HepG2 (cell line): ENCODE measurements around the gene ANKRD11. TPM values are rescaled to one million over a fixed set of nuclear protein-coding genes. Genes with fewer than 3 reads are reported as not detected.
A peak's percentile ranks its signal among the peaks of the same experiment; 100 is the strongest.

Source experiments
- BRD4 ChIP-seq: sonication (generic); formaldehyde crosslinking; IDR thresholded peaks from 2 replicates; pipeline ENCODE4 v1.4.0; 2020; ENCODE audit warnings: missing genetic modification reagents
- KLF11 ChIP-seq: IDR thresholded peaks from 2 replicates; pipeline ENCODE4 v1.6.1; 2016; ENCODE audit warnings: missing compliant biosample characterization
- RNF2 ChIP-seq: fragments of 450-650 bp; conservative IDR thresholded peaks from 2 replicates; pipeline ENCODE4 v1.6.1; 2016; ENCODE audit warnings: low read depth
- U2AF2 ChIP-seq: fragments of 200-400 bp; formaldehyde crosslinking; IDR thresholded peaks from 2 replicates; pipeline ENCODE4 v1.6.1; 2017; ENCODE audit warnings: low read depth, mild to moderate bottlenecking, low read length
- ZNF24 ChIP-seq: fragments of 450-650 bp; IDR thresholded peaks from 2 replicates; pipeline ENCODE4 v1.6.1; 2017; ENCODE audit warnings: antibody characterized with exemption, mild to moderate bottlenecking
- ZNF432 ChIP-seq: sonication (generic); formaldehyde crosslinking; IDR thresholded peaks from 2 replicates; pipeline ENCODE4 v1.5.0; 2020; ENCODE audit warnings: missing genetic modification reagents, mild to moderate bottlenecking, borderline replicate concordance
- ZNF781 ChIP-seq: sonication (generic); formaldehyde crosslinking; IDR thresholded peaks from 2 replicates; pipeline ENCODE4 v1.5.1; 2020; ENCODE audit warnings: borderline replicate concordance, mild to moderate bottlenecking, missing genetic modification reagents; ENCODE audit errors: not compliant biosample characterization
- ZSCAN21 ChIP-seq: sonication (generic); formaldehyde crosslinking; IDR thresholded peaks from 2 replicates; pipeline ENCODE4 v1.8.0; 2022; ENCODE audit warnings: mild to moderate bottlenecking, missing genetic modification reagents, moderate library complexity, borderline replicate concordance
- ZSCAN30 ChIP-seq: sonication (generic); formaldehyde crosslinking; IDR thresholded peaks from 2 replicates; pipeline ENCODE4 v1.5.0; 2020; ENCODE audit warnings: mild to moderate bottlenecking, missing genetic modification reagents
- polyA plus RNA-seq, 8 experiments: library from polyadenylated mRNA; depleted of rRNA in 3 of 8; stranded (reverse) in 7 of 8; unstranded in 1 of 8; fragments of >200 nt; fragmentation: Illumina TruSeq in 4 of 8; extraction: Trizol in 4 of 8; gene quantifications; 2 replicates each; pipeline versions ENCODE4 v1.2.1 to v1.2.3, GENCODE V29; 2011 to 2016; ENCODE audit warnings: low read depth in 4 of 8, missing spikeins in 1 of 8, mixed read lengths in 1 of 8; ENCODE audit not compliant: insufficient read depth in 1 of 8
- total RNA-seq, 5 experiments: library from RNA; depleted of rRNA; stranded (reverse); fragments of >200 nt; fragmentation: Illumina TruSeq; extraction: Trizol; gene quantifications; 2 replicates each; pipeline ENCODE4 v1.2.3, GENCODE V29; 2016; ENCODE audit warnings: low read depth in 1 of 5
- TF ChIP-seq, protein P1 (sequence below): sonication (generic); formaldehyde crosslinking; IDR thresholded peaks from 2 replicates; pipeline ENCODE4 v1.4.0; 2020; ENCODE audit warnings: missing genetic modification reagents
- TF ChIP-seq, protein P2 (sequence below): sonication (generic); formaldehyde crosslinking; IDR thresholded peaks from 2 replicates; pipeline ENCODE4 v1.8.1; 2023; ENCODE audit warnings: mild to moderate bottlenecking, moderate library complexity, missing genetic modification reagents
- TF ChIP-seq, protein P3 (sequence below): sonication (generic); formaldehyde crosslinking; IDR thresholded peaks from 2 replicates; pipeline ENCODE4 v1.4.0; 2020; ENCODE audit warnings: missing genetic modification reagents
- TF ChIP-seq, protein P4 (sequence below): sonication (generic); formaldehyde crosslinking; IDR thresholded peaks from 2 replicates; pipeline ENCODE4 v1.5.1; 2020; ENCODE audit warnings: missing genetic modification reagents, mild to moderate bottlenecking, borderline replicate concordance
- TF ChIP-seq, protein P5 (sequence below): IDR thresholded peaks from 2 replicates; pipeline ENCODE4 v1.6.1; 2016; ENCODE audit warnings: mild to moderate bottlenecking, missing biosample characterization, missing genetic modification reagents
- TF ChIP-seq, protein P6 (sequence below): sonication (generic); formaldehyde crosslinking; IDR thresholded peaks from 2 replicates; pipeline ENCODE4 v1.4.0; 2020; ENCODE audit warnings: missing genetic modification reagents
- TF ChIP-seq, protein P7 (sequence below): sonication (generic); formaldehyde crosslinking; IDR thresholded peaks from 2 replicates; pipeline ENCODE4 v1.4.0; 2020; ENCODE audit warnings: mild to moderate bottlenecking, missing genetic modification reagents

Gene ANKRD11
- total and polyA plus RNA-seq, 2 of the 13 experiments (the other 11 are each of a cell fraction or from before 2014, with no cell fraction given) = 21.4 to 38.4 TPM

DNA sequence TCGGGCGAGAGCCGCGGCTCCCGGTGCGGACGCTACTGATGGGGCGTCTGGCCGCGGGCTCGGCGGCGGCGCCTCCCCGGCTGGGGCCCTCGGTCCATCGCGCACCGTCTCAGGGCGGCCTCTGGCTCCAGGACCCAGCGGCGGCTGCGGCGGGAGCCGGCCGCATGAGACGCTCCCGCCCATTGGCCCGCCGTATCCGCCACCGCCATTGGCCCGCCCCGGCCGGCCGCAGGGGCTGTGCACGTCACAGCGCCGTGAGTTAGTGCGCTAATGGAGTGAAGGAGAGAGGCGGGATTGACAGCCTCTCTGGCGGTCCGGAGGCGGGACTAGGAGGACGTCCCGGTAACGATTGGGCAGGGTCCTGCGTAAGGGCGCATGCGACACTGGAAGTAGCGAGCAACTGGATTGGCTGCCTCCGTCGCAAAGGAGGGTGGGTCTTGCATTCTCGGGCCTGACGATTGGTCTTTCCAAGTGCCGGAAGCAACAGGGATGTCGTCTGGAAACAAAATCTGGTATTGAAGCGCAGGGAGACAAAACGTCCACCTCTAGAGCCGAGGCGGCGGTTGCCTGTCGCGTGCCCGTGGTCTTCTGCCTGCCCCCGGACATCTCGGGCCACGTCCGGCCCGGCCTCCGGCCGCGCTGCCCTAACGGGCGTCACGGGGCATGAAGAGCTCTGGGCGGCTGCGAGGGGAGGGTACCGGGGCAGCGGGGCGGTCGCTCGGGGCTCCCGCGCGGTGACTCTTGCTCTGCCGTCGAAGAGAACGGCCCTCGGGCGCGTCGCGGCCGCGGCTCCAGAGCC is at the start of gene ANKRD11 (continued):
- TF ChIP-seq, protein P1, sequence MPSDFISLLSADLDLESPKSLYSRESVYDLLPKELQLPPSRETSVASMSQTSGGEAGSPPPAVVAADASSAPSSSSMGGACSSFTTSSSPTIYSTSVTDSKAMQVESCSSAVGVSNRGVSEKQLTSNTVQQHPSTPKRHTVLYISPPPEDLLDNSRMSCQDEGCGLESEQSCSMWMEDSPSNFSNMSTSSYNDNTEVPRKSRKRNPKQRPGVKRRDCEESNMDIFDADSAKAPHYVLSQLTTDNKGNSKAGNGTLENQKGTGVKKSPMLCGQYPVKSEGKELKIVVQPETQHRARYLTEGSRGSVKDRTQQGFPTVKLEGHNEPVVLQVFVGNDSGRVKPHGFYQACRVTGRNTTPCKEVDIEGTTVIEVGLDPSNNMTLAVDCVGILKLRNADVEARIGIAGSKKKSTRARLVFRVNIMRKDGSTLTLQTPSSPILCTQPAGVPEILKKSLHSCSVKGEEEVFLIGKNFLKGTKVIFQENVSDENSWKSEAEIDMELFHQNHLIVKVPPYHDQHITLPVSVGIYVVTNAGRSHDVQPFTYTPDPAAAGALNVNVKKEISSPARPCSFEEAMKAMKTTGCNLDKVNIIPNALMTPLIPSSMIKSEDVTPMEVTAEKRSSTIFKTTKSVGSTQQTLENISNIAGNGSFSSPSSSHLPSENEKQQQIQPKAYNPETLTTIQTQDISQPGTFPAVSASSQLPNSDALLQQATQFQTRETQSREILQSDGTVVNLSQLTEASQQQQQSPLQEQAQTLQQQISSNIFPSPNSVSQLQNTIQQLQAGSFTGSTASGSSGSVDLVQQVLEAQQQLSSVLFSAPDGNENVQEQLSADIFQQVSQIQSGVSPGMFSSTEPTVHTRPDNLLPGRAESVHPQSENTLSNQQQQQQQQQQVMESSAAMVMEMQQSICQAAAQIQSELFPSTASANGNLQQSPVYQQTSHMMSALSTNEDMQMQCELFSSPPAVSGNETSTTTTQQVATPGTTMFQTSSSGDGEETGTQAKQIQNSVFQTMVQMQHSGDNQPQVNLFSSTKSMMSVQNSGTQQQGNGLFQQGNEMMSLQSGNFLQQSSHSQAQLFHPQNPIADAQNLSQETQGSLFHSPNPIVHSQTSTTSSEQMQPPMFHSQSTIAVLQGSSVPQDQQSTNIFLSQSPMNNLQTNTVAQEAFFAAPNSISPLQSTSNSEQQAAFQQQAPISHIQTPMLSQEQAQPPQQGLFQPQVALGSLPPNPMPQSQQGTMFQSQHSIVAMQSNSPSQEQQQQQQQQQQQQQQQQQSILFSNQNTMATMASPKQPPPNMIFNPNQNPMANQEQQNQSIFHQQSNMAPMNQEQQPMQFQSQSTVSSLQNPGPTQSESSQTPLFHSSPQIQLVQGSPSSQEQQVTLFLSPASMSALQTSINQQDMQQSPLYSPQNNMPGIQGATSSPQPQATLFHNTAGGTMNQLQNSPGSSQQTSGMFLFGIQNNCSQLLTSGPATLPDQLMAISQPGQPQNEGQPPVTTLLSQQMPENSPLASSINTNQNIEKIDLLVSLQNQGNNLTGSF (CRISPR knock-in tag) = peak; percentile 65; the same call in 1 of the 2 replicates
- TF ChIP-seq ZNF24 (no peak), BRD4 (CRISPR knock-in tag) (0 out of 2 replicates have a peak, but pooled peaks have one; percentile 42), RNF2 (no peak), ZNF781 (CRISPR knock-in tag) (no peak), ZSCAN21 (CRISPR knock-in tag) (peak; percentile 47; the same call in 1 of the 2 replicates), KLF11 (CRISPR knock-in tag) (peak; percentile 80; the same call in 1 of the 2 replicates), ZNF432 (no peak), ZSCAN30 (CRISPR knock-in tag) (no peak), U2AF2 (no peak)
- TF ChIP-seq, protein P2, sequence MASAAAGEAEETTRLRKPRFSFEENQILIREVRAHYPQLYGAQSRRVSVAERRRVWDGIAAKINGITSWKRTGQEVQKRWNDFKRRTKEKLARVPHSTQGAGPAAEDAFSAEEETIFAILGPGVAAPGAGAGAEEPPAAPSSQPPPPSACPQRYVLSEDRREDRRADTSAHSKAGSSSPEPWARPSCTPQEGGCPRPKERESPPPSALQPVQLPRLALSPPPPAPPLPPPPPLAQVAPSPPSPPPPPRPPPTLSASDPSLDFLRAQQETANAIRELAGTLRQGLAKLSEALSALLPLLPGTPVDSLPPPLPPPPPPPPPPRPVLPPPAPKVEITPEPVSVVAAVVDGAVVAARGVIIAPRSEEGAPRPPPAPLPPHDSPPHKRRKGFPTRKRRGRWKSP (CRISPR knock-in tag) = no peak
- TF ChIP-seq, protein P3, sequence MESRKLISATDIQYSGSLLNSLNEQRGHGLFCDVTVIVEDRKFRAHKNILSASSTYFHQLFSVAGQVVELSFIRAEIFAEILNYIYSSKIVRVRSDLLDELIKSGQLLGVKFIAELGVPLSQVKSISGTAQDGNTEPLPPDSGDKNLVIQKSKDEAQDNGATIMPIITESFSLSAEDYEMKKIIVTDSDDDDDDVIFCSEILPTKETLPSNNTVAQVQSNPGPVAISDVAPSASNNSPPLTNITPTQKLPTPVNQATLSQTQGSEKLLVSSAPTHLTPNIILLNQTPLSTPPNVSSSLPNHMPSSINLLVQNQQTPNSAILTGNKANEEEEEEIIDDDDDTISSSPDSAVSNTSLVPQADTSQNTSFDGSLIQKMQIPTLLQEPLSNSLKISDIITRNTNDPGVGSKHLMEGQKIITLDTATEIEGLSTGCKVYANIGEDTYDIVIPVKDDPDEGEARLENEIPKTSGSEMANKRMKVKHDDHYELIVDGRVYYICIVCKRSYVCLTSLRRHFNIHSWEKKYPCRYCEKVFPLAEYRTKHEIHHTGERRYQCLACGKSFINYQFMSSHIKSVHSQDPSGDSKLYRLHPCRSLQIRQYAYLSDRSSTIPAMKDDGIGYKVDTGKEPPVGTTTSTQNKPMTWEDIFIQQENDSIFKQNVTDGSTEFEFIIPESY (CRISPR knock-in tag) = 0 out of 2 replicates have a peak, but pooled peaks have one; percentile 18
- TF ChIP-seq, protein P4, sequence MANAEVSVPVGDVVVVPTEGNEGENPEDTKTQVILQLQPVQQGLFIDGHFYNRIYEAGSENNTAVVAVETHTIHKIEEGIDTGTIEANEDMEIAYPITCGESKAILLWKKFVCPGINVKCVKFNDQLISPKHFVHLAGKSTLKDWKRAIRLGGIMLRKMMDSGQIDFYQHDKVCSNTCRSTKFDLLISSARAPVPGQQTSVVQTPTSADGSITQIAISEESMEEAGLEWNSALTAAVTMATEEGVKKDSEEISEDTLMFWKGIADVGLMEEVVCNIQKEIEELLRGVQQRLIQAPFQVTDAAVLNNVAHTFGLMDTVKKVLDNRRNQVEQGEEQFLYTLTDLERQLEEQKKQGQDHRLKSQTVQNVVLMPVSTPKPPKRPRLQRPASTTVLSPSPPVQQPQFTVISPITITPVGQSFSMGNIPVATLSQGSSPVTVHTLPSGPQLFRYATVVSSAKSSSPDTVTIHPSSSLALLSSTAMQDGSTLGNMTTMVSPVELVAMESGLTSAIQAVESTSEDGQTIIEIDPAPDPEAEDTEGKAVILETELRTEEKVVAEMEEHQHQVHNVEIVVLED (CRISPR knock-in tag) = peak; percentile 100
- TF ChIP-seq, protein P5, sequence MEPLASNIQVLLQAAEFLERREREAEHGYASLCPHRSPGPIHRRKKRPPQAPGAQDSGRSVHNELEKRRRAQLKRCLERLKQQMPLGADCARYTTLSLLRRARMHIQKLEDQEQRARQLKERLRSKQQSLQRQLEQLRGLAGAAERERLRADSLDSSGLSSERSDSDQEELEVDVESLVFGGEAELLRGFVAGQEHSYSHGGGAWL = peak; percentile 45; the same call in 1 of the 2 replicates
- TF ChIP-seq, protein P6, sequence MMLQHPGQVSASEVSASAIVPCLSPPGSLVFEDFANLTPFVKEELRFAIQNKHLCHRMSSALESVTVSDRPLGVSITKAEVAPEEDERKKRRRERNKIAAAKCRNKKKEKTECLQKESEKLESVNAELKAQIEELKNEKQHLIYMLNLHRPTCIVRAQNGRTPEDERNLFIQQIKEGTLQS (CRISPR knock-in tag) = peak; percentile 59; the same call in 1 of the 2 replicates
- TF ChIP-seq, protein P7, sequence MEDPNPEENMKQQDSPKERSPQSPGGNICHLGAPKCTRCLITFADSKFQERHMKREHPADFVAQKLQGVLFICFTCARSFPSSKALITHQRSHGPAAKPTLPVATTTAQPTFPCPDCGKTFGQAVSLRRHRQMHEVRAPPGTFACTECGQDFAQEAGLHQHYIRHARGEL = peak; percentile 84; the same call in 1 of the 2 replicates
